ENCODE measurements around the gene SCN1A. TPM values are rescaled to one million over a fixed set of nuclear protein-coding genes. Genes with fewer than 3 reads are reported as not detected.
"Not testable (repeated sequence)": the region's sequence is repeated elsewhere in the genome, so short reads cannot be mapped to it uniquely, and the experiment has no call there.

Gene SCN1A
- total RNA-seq, 1 donor from 2014 or later, result not detected

GRCh38 chr2:166041613-166042012 is 86.2 kb downstream of the SCN1A start:
- Mint-ChIP-seq H3K27ac (no peak overlapping the region), H3K4me3 (no peak overlapping the region), H3K36me3 (ENCODE audit: low read depth) (no peaks in the 10 kb centered on the region), H3K9me3 (no peaks in the 10 kb centered on the region), H3K4me1 (no peaks in the 10 kb centered on the region), H3K27me3 (peaks cover 2% of the 10 kb centered on the region)
- intact Hi-C loops (cut with micrococcal nuclease), result no loop called here
- DNase-seq, result no peak

GRCh38 chr2:166032361-166032760 is 95.5 kb downstream of the SCN1A start:
- DNase-seq, result no peak
- Mint-ChIP-seq H3K27me3 (no peaks in the 10 kb centered on the region), H3K27ac (no peak overlapping the region), H3K9me3 (no peaks in the 10 kb centered on the region), H3K36me3 (ENCODE audit: low read depth) (no peaks in the 10 kb centered on the region), H3K4me3 (no peak overlapping the region), H3K4me1 (no peaks in the 10 kb centered on the region)
- intact Hi-C loops (cut with micrococcal nuclease), result no loop called here

GRCh38 chr2:166031054-166031453 is 96.8 kb downstream of the SCN1A start:
- H3K36me3 Mint-ChIP-seq (ENCODE audit: low read depth), result no peaks in the 10 kb centered on the region
- H3K4me1 Mint-ChIP-seq, result no peaks in the 10 kb centered on the region
- no peaks in the 10 kb centered on the region for H3K9me3 Mint-ChIP-seq
- no peak overlapping the region for H3K4me3 Mint-ChIP-seq
- intact Hi-C loops (cut with micrococcal nuclease), result no loop called here
- H3K27me3 Mint-ChIP-seq, result no peaks in the 10 kb centered on the region
- no peak for DNase-seq
- no peak overlapping the region for H3K27ac Mint-ChIP-seq

DNA sequence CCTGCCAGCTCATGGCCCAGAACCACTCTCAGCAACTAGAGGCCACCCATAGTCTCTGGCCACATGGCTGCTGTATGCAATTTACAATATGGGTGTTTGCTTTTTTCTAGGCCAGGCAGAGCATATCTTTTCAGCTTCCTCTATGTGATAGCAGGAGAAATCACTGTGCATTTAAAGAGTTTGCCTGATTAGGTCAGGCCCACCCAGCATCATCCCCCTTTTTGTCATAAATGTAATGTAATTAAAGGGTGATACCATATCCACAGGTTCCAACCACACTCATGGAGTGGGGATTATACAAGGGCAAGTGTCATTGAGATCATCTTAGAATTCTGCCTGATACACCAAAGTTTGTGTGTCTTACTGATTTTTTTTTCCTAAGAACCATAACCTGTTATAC is 102.5 kb downstream of the SCN1A start:
- H3K27me3 Mint-ChIP-seq, result no peaks in the 10 kb centered on the region
- DNase-seq, result no peak
- H3K9me3 Mint-ChIP-seq, result no peaks in the 10 kb centered on the region
- intact Hi-C loops (cut with micrococcal nuclease), result no loop called here
- no peak overlapping the region for H3K4me3 Mint-ChIP-seq
- no peaks in the 10 kb centered on the region for H3K36me3 Mint-ChIP-seq (ENCODE audit: low read depth)
- H3K4me1 Mint-ChIP-seq, result no peaks in the 10 kb centered on the region
- H3K27ac Mint-ChIP-seq, result no peak overlapping the region

DNA sequence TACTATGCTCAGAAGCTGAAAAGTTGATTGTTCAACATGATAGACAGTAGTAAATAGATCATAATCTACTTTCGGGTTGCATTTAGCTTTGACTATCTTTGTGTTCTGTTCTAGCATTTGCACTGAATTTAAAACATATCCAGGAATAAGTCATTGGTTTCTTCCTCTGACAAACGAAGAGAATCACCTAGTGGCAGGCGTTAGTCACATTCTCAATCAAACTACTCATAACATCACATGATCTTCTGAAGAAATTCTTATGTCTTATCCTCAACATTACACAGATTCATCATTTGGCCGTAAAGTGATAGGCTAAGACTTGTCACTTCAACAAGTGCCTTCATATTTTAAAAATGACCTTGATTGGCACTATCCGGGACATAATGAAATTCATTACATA is 110.6 kb downstream of the SCN1A start:
- no peaks in the 10 kb centered on the region for H3K36me3 Mint-ChIP-seq (ENCODE audit: low read depth)
- peaks cover 2% of the 10 kb centered on the region for H3K27me3 Mint-ChIP-seq
- no peaks in the 10 kb centered on the region for H3K4me1 Mint-ChIP-seq
- no peak for DNase-seq
- no peak overlapping the region for H3K27ac Mint-ChIP-seq
- H3K9me3 Mint-ChIP-seq, result no peaks in the 10 kb centered on the region
- intact Hi-C loops (cut with micrococcal nuclease), result no loop called here
- H3K4me3 Mint-ChIP-seq, result no peak overlapping the region

GRCh38 chr2:166013878-166014277 is 113.9 kb downstream of the SCN1A start:
- intact Hi-C loops (cut with micrococcal nuclease), result no loop called here
- H3K27ac Mint-ChIP-seq, result no peak overlapping the region
- peaks cover 3% of the 10 kb centered on the region for H3K27me3 Mint-ChIP-seq
- no peak overlapping the region for H3K4me3 Mint-ChIP-seq
- no peaks in the 10 kb centered on the region for H3K9me3 Mint-ChIP-seq
- no peak for DNase-seq
- no peaks in the 10 kb centered on the region for H3K4me1 Mint-ChIP-seq
- no peaks in the 10 kb centered on the region for H3K36me3 Mint-ChIP-seq (ENCODE audit: low read depth)

- no peaks in the 10 kb centered on the region for H3K4me1 Mint-ChIP-seq
- H3K27me3 Mint-ChIP-seq, result peaks cover 1% of the 10 kb centered on the region
- no peak for DNase-seq
- H3K4me3 Mint-ChIP-seq, result no peak overlapping the region
- no peak overlapping the region for H3K27ac Mint-ChIP-seq
- H3K9me3 Mint-ChIP-seq, result no peaks in the 10 kb centered on the region
- H3K36me3 Mint-ChIP-seq (ENCODE audit: low read depth), result no peaks in the 10 kb centered on the region
- intact Hi-C loops (cut with micrococcal nuclease), result no loop called here
Observed at GRCh38 chr2:166011660-166012059, 116.2 kb downstream of the SCN1A start.

GRCh38 chr2:166000401-166000800 is 127.4 kb downstream of the SCN1A start:
- Mint-ChIP-seq H3K4me3 (no peak overlapping the region), H3K27me3 (peaks cover 6% of the 10 kb centered on the region), H3K36me3 (ENCODE audit: low read depth) (no peaks in the 10 kb centered on the region), H3K27ac (no peak overlapping the region), H3K9me3 (no peaks in the 10 kb centered on the region), H3K4me1 (no peaks in the 10 kb centered on the region)
- intact Hi-C loops (cut with micrococcal nuclease), result no loop called here
- DNase-seq, result no peak

DNA sequence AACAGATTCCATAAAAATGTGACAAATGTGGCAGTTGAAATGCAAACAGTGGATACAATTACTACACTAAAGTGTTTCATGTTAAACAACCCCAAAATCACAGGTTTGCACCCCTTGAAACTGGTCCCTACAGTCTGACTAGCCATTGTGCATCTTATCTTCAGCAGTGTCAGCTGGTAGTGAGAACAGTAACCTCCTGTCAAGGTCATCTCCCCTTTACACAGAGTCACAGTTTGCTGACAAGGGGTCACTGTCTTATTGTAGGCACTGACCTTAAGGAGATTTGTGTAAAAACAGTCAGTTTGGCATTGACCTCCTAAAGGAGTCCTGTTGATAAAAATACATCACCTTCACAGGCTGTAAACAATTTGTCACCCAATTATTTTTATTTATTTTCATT is 137.0 kb downstream of the SCN1A start:
- H3K4me3 Mint-ChIP-seq, result no peak overlapping the region
- H3K36me3 Mint-ChIP-seq (ENCODE audit: low read depth), result no peaks in the 10 kb centered on the region
- peaks cover 2% of the 10 kb centered on the region for H3K27me3 Mint-ChIP-seq
- intact Hi-C loops (cut with micrococcal nuclease), result no loop called here
- no peak for DNase-seq
- H3K9me3 Mint-ChIP-seq, result no peaks in the 10 kb centered on the region
- H3K4me1 Mint-ChIP-seq, result no peaks in the 10 kb centered on the region
- no peak overlapping the region for H3K27ac Mint-ChIP-seq

GRCh38 chr2:165989851-165990250 is 138.0 kb downstream of the SCN1A start:
- no peaks in the 10 kb centered on the region for H3K9me3 Mint-ChIP-seq
- no peaks in the 10 kb centered on the region for H3K4me1 Mint-ChIP-seq
- DNase-seq, result no peak
- intact Hi-C loops (cut with micrococcal nuclease), result no loop called here
- H3K27me3 Mint-ChIP-seq, result peaks cover 5% of the 10 kb centered on the region
- H3K36me3 Mint-ChIP-seq (ENCODE audit: low read depth), result no peaks in the 10 kb centered on the region
- H3K27ac Mint-ChIP-seq, result no peak overlapping the region
- no peak overlapping the region for H3K4me3 Mint-ChIP-seq

GRCh38 chr2:165985120-165985519 is 142.7 kb downstream of the SCN1A start:
- no peak for DNase-seq
- Mint-ChIP-seq H3K4me3 (no peak overlapping the region), H3K27ac (no peak overlapping the region), H3K4me1 (no peaks in the 10 kb centered on the region), H3K36me3 (ENCODE audit: low read depth) (no peaks in the 10 kb centered on the region), H3K9me3 (no peaks in the 10 kb centered on the region), H3K27me3 (peaks cover 7% of the 10 kb centered on the region)
- intact Hi-C loops (cut with micrococcal nuclease), result no loop called here

GRCh38 chr2:165972161-165972560 is 155.7 kb downstream of the SCN1A start:
- H3K27ac Mint-ChIP-seq; H3K4me3 Mint-ChIP-seq; H3K4me1 Mint-ChIP-seq; H3K9me3 Mint-ChIP-seq; intact Hi-C loops (cut with micrococcal nuclease); H3K36me3 Mint-ChIP-seq (ENCODE audit: low read depth); DNase-seq: not testable (repeated sequence)
- H3K27me3 Mint-ChIP-seq, result peaks cover 12% of the 10 kb centered on the region

GRCh38 chr2:165970663-165971062 is 157.2 kb downstream of the SCN1A start:
- peaks cover 9% of the 10 kb centered on the region for H3K27me3 Mint-ChIP-seq
- no peaks in the 10 kb centered on the region for H3K9me3 Mint-ChIP-seq
- intact Hi-C loops (cut with micrococcal nuclease), result no loop called here
- no peak for DNase-seq
- H3K27ac Mint-ChIP-seq, result no peak overlapping the region
- no peak overlapping the region for H3K4me3 Mint-ChIP-seq
- H3K4me1 Mint-ChIP-seq, result no peaks in the 10 kb centered on the region
- no peaks in the 10 kb centered on the region for H3K36me3 Mint-ChIP-seq (ENCODE audit: low read depth)

DNA sequence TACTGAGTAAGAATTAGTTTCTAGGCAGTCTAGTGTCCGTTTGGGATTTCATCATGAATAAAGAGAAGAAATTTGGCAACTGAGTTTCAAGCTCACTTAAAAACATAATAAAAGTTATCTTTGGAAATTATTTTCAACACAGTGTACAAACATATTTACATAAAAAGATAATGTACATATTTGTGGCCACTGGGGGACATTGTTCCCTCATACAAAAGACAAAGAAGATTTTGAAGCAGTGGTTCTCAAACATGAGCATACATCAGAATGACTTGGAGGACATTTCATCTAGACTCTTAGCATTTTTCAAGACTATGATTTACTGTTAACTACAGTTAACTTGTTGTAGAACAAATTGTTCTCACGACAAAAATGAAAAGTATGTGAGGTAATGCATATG is 158.6 kb downstream of the SCN1A start:
- DNase-seq, result no peak
- Mint-ChIP-seq H3K9me3 (no peaks in the 10 kb centered on the region), H3K36me3 (ENCODE audit: low read depth) (no peaks in the 10 kb centered on the region), H3K4me1 (no peaks in the 10 kb centered on the region), H3K27me3 (peaks cover 9% of the 10 kb centered on the region), H3K4me3 (no peak overlapping the region), H3K27ac (no peak overlapping the region)
- intact Hi-C loops (cut with micrococcal nuclease), result no loop called here

- Mint-ChIP-seq H3K9me3 (no peaks in the 10 kb centered on the region), H3K27me3 (peaks cover 10% of the 10 kb centered on the region), H3K27ac (no peak overlapping the region), H3K4me3 (no peak overlapping the region), H3K36me3 (ENCODE audit: low read depth) (no peaks in the 10 kb centered on the region), H3K4me1 (no peaks in the 10 kb centered on the region)
- intact Hi-C loops (cut with micrococcal nuclease), result no loop called here
- DNase-seq, result no peak
Observed at GRCh38 chr2:165967746-165968145, 160.1 kb downstream of the SCN1A start.
